GM12878 (cell line): ENCODE measurements around the gene AP2S1. TPM values are rescaled to one million over a fixed set of nuclear protein-coding genes. Genes with fewer than 3 reads are reported as not detected.

Source experiments
- E2F8 ChIP-seq: fragments of 450-650 bp; IDR thresholded peaks from 2 replicates; pipeline ENCODE4 v1.6.1; 2018; ENCODE audit warnings: mild to moderate bottlenecking, low read depth, moderate library complexity; ENCODE audit not compliant: partially characterized antibody
- IKZF2 ChIP-seq, 2 experiments: fragments of 450-650 bp; IDR thresholded peaks; 2 replicates each; pipeline ENCODE4 v1.6.1; 2017; ENCODE audit warnings: mild to moderate bottlenecking in 2 of 2, moderate library complexity in 2 of 2
- JUNB ChIP-seq: IDR thresholded peaks from 2 replicates; pipeline ENCODE4 v1.6.1; 2016; ENCODE audit warnings: antibody characterized with exemption, mild to moderate bottlenecking
- KDM1A ChIP-seq: fragments of 200-600 bp; sonication (generic); IDR thresholded peaks from 2 replicates; pipeline ENCODE4 v1.6.1; 2016; ENCODE audit warnings: borderline replicate concordance
- MLLT1 ChIP-seq: fragments of 450-650 bp; IDR thresholded peaks from 2 replicates; pipeline ENCODE4 v1.6.1; 2016; ENCODE audit warnings: mild to moderate bottlenecking
- SPI1 ChIP-seq: IDR thresholded peaks from 2 replicates; pipeline ENCODE4 v1.6.1; 2011; ENCODE audit warnings: low read depth, mild to moderate bottlenecking, low read length, moderate library complexity, borderline replicate concordance; ENCODE audit not compliant: insufficient read depth
- TBL1XR1 ChIP-seq: IDR thresholded peaks from 2 replicates; pipeline ENCODE4 v1.6.1; 2012; ENCODE audit warnings: low read depth, low read length, improper control_type of control experiment
- ZNF687 ChIP-seq: fragments of 450-650 bp; IDR thresholded peaks from 2 replicates; pipeline ENCODE4 v1.6.1; 2017; ENCODE audit warnings: mild to moderate bottlenecking, moderate library complexity
- polyA plus RNA-seq, 11 experiments: library from polyadenylated mRNA; depleted of rRNA in 4 of 11; unstranded in 6 of 11; stranded (reverse) in 5 of 11; fragments of >200 nt; fragmentation: Nextera tagmentation in 4 of 11; fragmentation: Illumina TruSeq in 1 of 11; extraction: Ambion mirVana in 4 of 11; extraction: Trizol in 1 of 11; gene quantifications; 1 replicate in 1 of 11; 2 replicates in 10 of 11; pipeline versions ENCODE4 v1.2.1 to v1.2.3, GENCODE V29; 2011 to 2016; ENCODE audit warnings: inconsistent platforms in 2 of 11, missing spikeins in 2 of 11, low read depth in 1 of 11
- total RNA-seq, 4 experiments: library from RNA; depleted of rRNA in 3 of 4; stranded (reverse); fragments of >200 nt in 3 of 4; fragmentation: Illumina TruSeq in 1 of 4; extraction: Trizol in 1 of 4; gene quantifications; 2 replicates each; pipeline versions ENCODE4 v1.2.1 to v1.2.3, GENCODE V29; 2013 to 2021

The AP2S1 gene
- total and polyA plus RNA-seq, 10 of the 15 experiments (the other 5 are each of a cell fraction or from before 2014, with no cell fraction given), result 10.8 to 239 (median 104) TPM

- TF ChIP-seq E2F8, result no peak
- no peak for TF ChIP-seq MLLT1
- no peak for TF ChIP-seq IKZF2 (IDR thresholded peaks at IDR 0.05)
- no peak for TF ChIP-seq KDM1A
- TF ChIP-seq TBL1XR1, result no peak
- TF ChIP-seq SPI1, result no peak
- no peak for TF ChIP-seq ZNF687
- TF ChIP-seq JUNB, result no peak
These were observed 45.6 kb upstream of the AP2S1 start (continued) for GRCh38 chr19:46896076-46896794.
